NCI-H748 (cell line): ENCODE data around the gene PCDHA5.
"Not testable (repeated sequence)": the region's sequence is repeated elsewhere in the genome, so short reads cannot be mapped to it uniquely, and the experiment has no call there.

Source experiments
- DNase-seq: peaks from one replicate; lab custom pipeline; 2025; ENCODE audit not compliant: unreplicated experiment; lab: John Stamatoyannopoulos, UW

Gene PCDHA5

GRCh38 chr5:140822969-140823368, 1.6 kb downstream of the PCDHA5 start:
- not testable (repeated sequence) for DNase-seq

GRCh38 chr5:140823475-140823874, 2.1 kb downstream of the PCDHA5 start:
- DNase-seq: no peak

DNA sequence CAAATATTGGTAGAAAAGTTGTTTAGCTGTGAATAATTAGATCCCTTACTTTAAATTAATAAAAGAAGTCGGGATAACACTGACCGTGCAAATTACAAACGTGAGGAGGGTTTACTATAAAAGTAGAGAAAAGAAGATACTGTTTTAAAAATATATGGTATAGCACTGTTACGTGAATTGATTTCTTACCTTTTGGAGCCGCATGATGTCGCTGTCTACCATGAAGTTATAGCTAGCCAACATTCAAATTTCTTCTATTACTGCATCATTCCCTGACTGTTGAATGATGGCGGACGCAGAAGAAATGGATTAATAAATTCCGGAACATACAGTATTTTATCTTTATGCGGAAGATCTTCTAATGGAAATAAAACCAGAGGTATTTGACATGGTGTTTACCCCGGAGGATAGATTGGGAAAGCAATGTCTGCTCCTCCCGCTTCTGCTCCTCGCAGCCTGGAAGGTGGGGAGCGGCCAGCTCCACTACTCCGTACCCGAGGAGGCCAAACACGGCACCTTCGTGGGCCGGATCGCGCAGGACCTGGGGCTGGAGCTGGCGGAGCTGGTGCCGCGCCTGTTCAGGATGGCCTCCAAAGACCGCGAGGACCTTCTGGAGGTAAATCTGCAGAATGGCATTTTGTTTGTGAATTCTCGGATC, 6.4 kb downstream of the PCDHA5 start, which contains the start of gene PCDHA6:
PCDHA6 (plus strand) TSS at position 257 of the 658 bp plus-strand sequence; CDS start at position 389, 132 bp downstream.
- no peak for DNase-seq

GRCh38 chr5:140828362-140828737, 6.9 kb downstream of the PCDHA5 start:
- no peak for DNase-seq

DNA sequence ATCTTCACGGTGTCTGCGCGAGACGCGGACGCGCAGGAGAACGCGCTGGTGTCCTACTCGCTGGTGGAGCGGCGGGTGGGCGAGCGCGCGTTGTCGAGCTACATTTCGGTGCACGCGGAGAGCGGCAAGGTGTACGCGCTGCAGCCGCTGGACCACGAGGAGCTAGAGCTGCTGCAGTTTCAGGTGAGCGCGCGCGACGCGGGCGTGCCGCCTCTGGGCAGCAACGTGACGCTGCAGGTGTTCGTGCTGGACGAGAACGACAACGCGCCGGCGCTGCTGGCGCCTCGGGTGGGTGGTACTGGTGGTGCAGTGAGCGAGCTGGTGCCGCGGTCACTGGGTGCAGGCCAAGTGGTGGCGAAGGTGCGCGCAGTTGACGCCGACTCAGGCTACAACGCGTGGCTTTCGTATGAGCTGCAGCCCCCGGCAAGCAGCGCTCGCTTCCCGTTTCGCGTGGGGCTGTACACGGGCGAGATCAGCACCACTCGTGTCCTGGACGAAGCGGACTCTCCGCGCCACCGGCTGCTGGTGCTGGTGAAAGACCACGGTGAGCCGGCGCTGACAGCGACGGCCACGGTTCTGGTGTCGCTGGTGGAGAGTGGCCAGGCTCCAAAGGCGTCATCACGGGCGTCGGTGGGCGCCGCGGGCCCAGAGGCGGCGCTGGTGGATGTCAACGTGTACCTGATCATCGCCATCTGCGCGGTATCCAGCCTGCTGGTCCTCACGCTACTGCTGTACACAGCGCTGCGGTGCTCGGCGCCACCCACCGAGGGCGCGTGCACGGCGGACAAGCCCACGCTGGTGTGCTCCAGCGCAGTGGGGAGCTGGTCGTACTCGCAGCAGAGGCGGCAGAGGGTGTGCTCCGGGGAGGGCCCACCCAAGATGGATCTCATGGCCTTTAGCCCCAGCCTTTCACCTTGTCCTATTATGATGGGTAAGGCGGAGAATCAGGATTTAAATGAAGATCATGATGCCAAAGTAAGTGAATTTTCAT, 8.4 kb downstream of the PCDHA5 start:
- DNase-seq: not testable (repeated sequence)

DNA sequence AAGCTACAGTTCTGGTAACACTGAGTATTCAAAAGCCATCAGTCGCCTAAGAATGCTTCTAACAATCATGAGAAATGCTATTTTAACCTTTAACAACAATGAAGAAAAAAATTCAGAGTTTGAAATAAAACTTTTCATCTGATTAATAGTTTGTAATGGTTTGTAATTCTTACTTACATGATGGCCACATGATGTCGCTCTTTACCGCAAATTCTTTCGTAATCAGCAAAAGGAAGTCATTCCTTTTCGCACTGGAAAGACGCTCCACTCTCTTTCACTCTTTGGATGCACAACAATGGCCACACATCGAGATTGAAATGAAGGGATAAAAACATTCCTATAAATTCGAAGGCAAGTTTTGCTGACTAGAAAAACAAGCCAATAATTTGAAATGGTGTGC, 12.6 kb downstream of the PCDHA5 start, which contains the start of gene PCDHA7:
PCDHA7 (plus strand) TSS at position 277 of the 400 bp plus-strand sequence; CDS start at position 392, 115 bp downstream.
- no peak for DNase-seq

DNA sequence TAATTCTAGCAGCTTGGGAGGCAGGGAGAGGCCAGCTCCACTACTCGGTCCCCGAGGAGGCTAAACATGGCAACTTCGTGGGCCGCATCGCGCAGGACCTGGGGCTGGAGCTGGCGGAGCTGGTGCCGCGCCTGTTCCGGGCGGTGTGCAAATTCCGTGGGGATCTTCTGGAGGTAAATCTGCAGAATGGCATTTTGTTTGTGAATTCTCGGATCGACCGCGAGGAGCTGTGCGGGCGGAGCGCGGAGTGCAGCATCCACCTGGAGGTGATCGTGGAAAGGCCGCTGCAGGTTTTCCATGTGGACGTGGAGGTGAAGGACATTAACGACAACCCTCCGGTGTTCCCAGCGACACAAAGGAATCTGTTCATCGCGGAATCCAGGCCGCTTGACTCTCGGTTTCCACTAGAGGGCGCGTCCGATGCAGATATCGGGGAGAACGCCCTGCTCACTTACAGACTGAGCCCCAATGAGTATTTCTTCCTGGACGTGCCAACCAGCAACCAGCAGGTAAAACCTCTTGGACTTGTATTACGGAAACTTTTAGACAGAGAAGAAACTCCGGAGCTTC, 13.1 kb downstream of the PCDHA5 start:
- not testable (repeated sequence) for DNase-seq

- no peak for DNase-seq
Observed at GRCh38 chr5:140835622-140836510, 14.5 kb downstream of the PCDHA5 start.

- peak; percentile 88 for DNase-seq
Observed at GRCh38 chr5:140840978-140841962, 19.9 kb downstream of the PCDHA5 start, which contains the start of gene PCDHA8. Gene PCDHA8, plus strand, starts transcription at chr5:140841187. Its CDS starts 135 bp downstream, at chr5:140841322.

DNA sequence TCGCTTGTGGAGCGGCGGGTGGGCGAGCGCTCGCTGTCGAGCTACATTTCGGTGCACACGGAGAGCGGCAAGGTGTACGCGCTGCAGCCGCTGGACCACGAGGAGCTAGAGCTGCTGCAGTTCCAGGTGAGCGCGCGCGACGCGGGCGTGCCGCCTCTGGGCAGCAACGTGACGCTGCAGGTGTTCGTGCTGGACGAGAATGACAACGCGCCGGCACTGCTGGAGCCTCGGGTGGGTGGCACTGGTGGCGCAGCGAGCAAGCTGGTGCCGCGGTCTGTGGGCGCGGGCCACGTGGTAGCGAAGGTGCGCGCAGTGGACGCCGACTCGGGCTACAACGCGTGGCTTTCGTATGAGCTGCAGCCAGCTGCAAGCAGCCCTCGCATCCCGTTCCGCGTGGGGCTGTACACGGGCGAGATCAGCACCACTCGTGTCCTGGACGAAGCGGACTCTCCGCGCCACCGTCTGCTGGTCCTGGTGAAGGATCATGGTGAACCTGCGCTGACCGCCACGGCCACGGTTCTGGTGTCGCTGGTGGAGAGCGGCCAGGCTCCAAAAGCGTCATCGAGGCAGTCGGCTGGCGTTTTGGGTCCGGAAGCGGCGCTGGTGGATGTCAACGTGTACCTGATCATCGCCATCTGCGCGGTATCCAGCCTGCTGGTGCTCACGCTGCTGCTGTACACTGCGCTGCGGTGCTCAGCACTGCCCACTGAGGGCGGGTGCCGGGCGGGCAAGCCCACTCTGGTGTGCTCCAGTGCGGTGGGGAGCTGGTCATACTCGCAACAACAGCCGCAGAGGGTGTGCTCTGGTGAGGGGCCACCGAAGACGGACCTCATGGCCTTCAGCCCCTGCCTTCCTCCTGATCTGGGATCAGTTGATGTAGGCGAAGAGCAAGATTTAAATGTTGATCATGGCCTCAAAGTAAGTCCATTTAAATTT, 21.7 kb downstream of the PCDHA5 start:
- no peak for DNase-seq

GRCh38 chr5:140848139-140849102, 27.0 kb downstream of the PCDHA5 start, which contains the start of gene PCDHA9:
Gene PCDHA9, plus strand, starts transcription at chr5:140848382. Its CDS starts 114 bp downstream, at chr5:140848496.
- DNase-seq: not testable (repeated sequence)

GRCh38 chr5:140849831-140850634, 28.6 kb downstream of the PCDHA5 start:
- not testable (repeated sequence) for DNase-seq

- DNase-seq: peak; percentile 25
Observed at GRCh38 chr5:140855772-140856674, 34.6 kb downstream of the PCDHA5 start, which contains the start of gene PCDHA10. Gene PCDHA10, plus strand, starts transcription at chr5:140855897. Its CDS starts 152 bp downstream, at chr5:140856049.

- DNase-seq: no peak
Observed at GRCh38 chr5:140857177-140857986, 36.0 kb downstream of the PCDHA5 start.
